ENCODE results near the gene GPR150. TPM values are rescaled to one million over a fixed set of nuclear protein-coding genes. Genes with fewer than 3 reads are reported as not detected.

GPR150 gene
- total and polyA plus RNA-seq, 10 of the 15 experiments (the other 5 are each of a cell fraction or from before 2014, with no cell fraction given): 0.08 to 1.1 (median 0.37) TPM; not detected in 1

DNA sequence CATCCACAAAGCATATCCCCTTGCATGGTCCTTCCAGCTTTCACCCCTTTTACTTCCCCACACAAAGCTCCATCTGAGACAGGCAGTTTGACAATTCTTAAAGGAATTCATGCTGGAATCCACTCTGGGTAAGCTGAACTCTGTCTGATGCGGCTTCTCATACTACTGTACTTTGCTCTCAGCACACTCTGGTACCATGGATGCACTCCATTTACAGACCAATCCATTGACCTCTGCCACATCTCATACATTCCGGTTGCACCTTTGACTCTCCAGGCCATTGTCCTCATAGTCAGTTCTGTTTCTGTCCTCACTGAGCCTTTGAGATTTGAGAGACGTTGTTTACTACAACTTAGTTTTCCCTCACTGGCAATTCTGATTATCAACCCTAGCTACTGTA, 50.7 kb downstream of the GPR150 start:
- 100% methylated on average over 3 of the region's 3 CpGs for WGBS (ENCODE audit: insufficient coverage, insufficient replicate concordance, low lambda C conversion rate, missing lambda C conversion rate)

More for the DNA sequence above, 50.7 kb downstream of the GPR150 start:
- in situ Hi-C loops (cut with MboI) (no loop called here), intact Hi-C loops (cut with micrococcal nuclease; ENCODE audit: unreplicated experiment) (no loop called here)
- Histone ChIP-seq H2AFZ (ENCODE audit: control insufficient read depth, low read depth, low read length) (no peak overlapping the region), H3K9ac (ENCODE audit: control insufficient read depth, insufficient read depth, low read length) (no peak overlapping the region), H3K4me2 (ENCODE audit: control insufficient read depth, insufficient read depth) (no peak overlapping the region), H3K27me3 (replicated peaks in 1 of 2; ENCODE audit: control insufficient read depth in 2 of 2, insufficient read depth in 2 of 2, low read length in 1 of 2) (no peaks in the 10 kb centered on the region), H3K36me3 (ENCODE audit: control insufficient read depth in 2 of 2, insufficient read depth in 2 of 2, low read length in 1 of 2) (no peaks in the 10 kb centered on the region), H3K4me3 (no peak overlapping the region), H3K27ac (ENCODE audit: control insufficient read depth, insufficient read depth) (no peak overlapping the region), H3K79me2 (ENCODE audit: control insufficient read depth, insufficient read depth, low read length) (no peaks in the 10 kb centered on the region), H4K20me1 (ENCODE audit: control insufficient read depth, insufficient read depth) (no peaks in the 10 kb centered on the region), H3K9me3 (replicated peaks; ENCODE audit: control insufficient read depth, insufficient read depth, low read length) (no peaks in the 10 kb centered on the region), H3K4me1 (ENCODE audit: control insufficient read depth, insufficient read depth, low read length) (no peaks in the 10 kb centered on the region)
- ChIA-PET POLR2A (interaction anchor here (1.3 kb wide), 1 partner anchor 178 kb away, joined by 3 read pairs; no protein-coding TSS in a partner anchor), RAD21 (ENCODE audit: unreplicated experiment) (interaction anchor here (0.7 to 2.6 kb wide), 4 partner anchors 24 to 222 kb away, joined by 3 to 9 read pairs (median 4); partner anchors contain the start of genes RFESD and RHOBTB3), CTCF (interaction anchor here (0.9 to 8.5 kb wide), 8 partner anchors 11 to 178 kb away, joined by 3 to 177 read pairs (median 4); no protein-coding TSS in a partner anchor), SMC1A (ENCODE audit: uncharacterized antibody, unreplicated experiment) (interaction anchor here (0.8 to 5.1 kb wide), 14 partner anchors 20 to 177 kb away, joined by 3 to 22 read pairs (median 5); partner anchors contain the start of genes RFESD and RHOBTB3)
- TF ChIP-seq NRF1 (conservative IDR thresholded peaks at IDR 0.05; ENCODE audit: low read depth, low read length) (no peak), JUND (IDR thresholded peaks at IDR 0.05; ENCODE audit: low read depth, low read length) (no peak), RELB (IDR thresholded peaks at IDR 0.05; ENCODE audit: low read depth) (no peak), MAX (IDR thresholded peaks at IDR 0.05; ENCODE audit: low read depth, low read length) (no peak), FOXK2 (IDR thresholded peaks at IDR 0.05) (no peak), TARDBP (IDR thresholded peaks at IDR 0.05; ENCODE audit: borderline replicate concordance) (no peak), E4F1 (IDR thresholded peaks at IDR 0.05; ENCODE audit: borderline replicate concordance, partially characterized antibody) (no peak), RCOR1 (conservative IDR thresholded peaks at IDR 0.05; ENCODE audit: low read depth, low read length) (no peak), NR2C2 (IDR thresholded peaks at IDR 0.05; ENCODE audit: borderline replicate concordance, control insufficient read depth, insufficient read length, low read depth) (no peak)
- BruUV-seq (replicated peaks): no TSS peak
- ATAC-seq (no peak), DNase-seq (ENCODE audit: low read depth, low spot score) (no peak), FAIRE-seq (no peak)

Other genes with a start within 250 kb of the GPR150 start
- gene FAM81B, start 228.7 kb upstream of the GPR150 start, total RNA-seq (2014; rRNA removed): not detected in 2 replicates
- gene FAM81B, start 228.7 kb upstream of the GPR150 start, total RNA-seq (2014; rRNA removed; fragmentation: Illumina TruSeq; extraction: Trizol): not detected in 2 replicates
- not detected in 2 replicates for gene FAM81B, start 228.7 kb upstream of the GPR150 start, total RNA-seq (2021)
- not detected in 2 replicates for gene FAM81B, start 228.7 kb upstream of the GPR150 start, polyA plus RNA-seq (2011; rRNA removed)
- gene FAM81B, start 228.7 kb upstream of the GPR150 start, polyA plus RNA-seq (2014; fragmentation: Illumina TruSeq; extraction: Trizol): not detected in 2 replicates
- not detected for gene FAM81B, start 228.7 kb upstream of the GPR150 start, polyA plus RNA-seq (2014; fragmentation: Nextera tagmentation; extraction: Ambion mirVana)
- gene FAM81B, start 228.7 kb upstream of the GPR150 start, polyA plus RNA-seq (2014; rRNA removed): not detected in 2 replicates
- not detected for gene FAM81B, start 228.7 kb upstream of the GPR150 start, polyA plus RNA-seq (2016; fragmentation: Nextera tagmentation; extraction: Ambion mirVana)
- 57.3 and 74.7 TPM in 2 replicates for gene SKIC3, start 65.1 kb upstream of the GPR150 start, total RNA-seq (2014; rRNA removed)
- gene SKIC3, start 65.1 kb upstream of the GPR150 start, total RNA-seq (2014; rRNA removed; fragmentation: Illumina TruSeq; extraction: Trizol): 69.9 and 75.9 TPM in 2 replicates
- 57.0 and 65.3 TPM in 2 replicates for gene SKIC3, start 65.1 kb upstream of the GPR150 start, total RNA-seq (2021)
- gene SKIC3, start 65.1 kb upstream of the GPR150 start, polyA plus RNA-seq (2011; rRNA removed): 73.7 and 124 TPM in 2 replicates
- gene SKIC3, start 65.1 kb upstream of the GPR150 start, polyA plus RNA-seq (2014; fragmentation: Illumina TruSeq; extraction: Trizol): 49.2 and 58.4 TPM in 2 replicates
- gene SKIC3, start 65.1 kb upstream of the GPR150 start, polyA plus RNA-seq (2014; fragmentation: Nextera tagmentation; extraction: Ambion mirVana): 10 to 100 TPM; 23.6 to 42.1 TPM
- gene SKIC3, start 65.1 kb upstream of the GPR150 start, polyA plus RNA-seq (2014; rRNA removed): 32.7 and 36.6 TPM in 2 replicates
- 10 to 100 TPM; 54.0 to 61.3 TPM for gene SKIC3, start 65.1 kb upstream of the GPR150 start, polyA plus RNA-seq (2016; fragmentation: Nextera tagmentation; extraction: Ambion mirVana)
- 6.4 and 6.6 TPM in 2 replicates for gene ARSK, start 65.0 kb upstream of the GPR150 start, total RNA-seq (2014; rRNA removed)
- gene ARSK, start 65.0 kb upstream of the GPR150 start, total RNA-seq (2014; rRNA removed; fragmentation: Illumina TruSeq; extraction: Trizol): 5.7 and 5.9 TPM in 2 replicates
- gene ARSK, start 65.0 kb upstream of the GPR150 start, total RNA-seq (2021): 4.0 and 4.6 TPM in 2 replicates
- gene ARSK, start 65.0 kb upstream of the GPR150 start, polyA plus RNA-seq (2011; rRNA removed): 5.9 and 8.2 TPM in 2 replicates
- 4.7 and 5.1 TPM in 2 replicates for gene ARSK, start 65.0 kb upstream of the GPR150 start, polyA plus RNA-seq (2014; fragmentation: Illumina TruSeq; extraction: Trizol)
- gene ARSK, start 65.0 kb upstream of the GPR150 start, polyA plus RNA-seq (2014; fragmentation: Nextera tagmentation; extraction: Ambion mirVana): 1 to 10 TPM; 1.6 to 3.5 TPM
- gene ARSK, start 65.0 kb upstream of the GPR150 start, polyA plus RNA-seq (2014; rRNA removed): 6.9 and 7.1 TPM in 2 replicates
- gene ARSK, start 65.0 kb upstream of the GPR150 start, polyA plus RNA-seq (2016; fragmentation: Nextera tagmentation; extraction: Ambion mirVana): 1 to 10 TPM; 8.8 to 9.5 TPM
- 3.3 and 3.4 TPM in 2 replicates for gene RFESD, start 26.7 kb downstream of the GPR150 start, total RNA-seq (2014; rRNA removed)
- gene RFESD, start 26.7 kb downstream of the GPR150 start, total RNA-seq (2014; rRNA removed; fragmentation: Illumina TruSeq; extraction: Trizol): 3.9 and 4.2 TPM in 2 replicates
- 2.9 and 5.7 TPM in 2 replicates for gene RFESD, start 26.7 kb downstream of the GPR150 start, total RNA-seq (2021)
- gene RFESD, start 26.7 kb downstream of the GPR150 start, polyA plus RNA-seq (2011; rRNA removed): 5.7 and 10.9 TPM in 2 replicates
- 1.9 and 3.3 TPM in 2 replicates for gene RFESD, start 26.7 kb downstream of the GPR150 start, polyA plus RNA-seq (2014; fragmentation: Illumina TruSeq; extraction: Trizol)
- 10 to 100 TPM; 14.0 to 14.7 TPM for gene RFESD, start 26.7 kb downstream of the GPR150 start, polyA plus RNA-seq (2014; fragmentation: Nextera tagmentation; extraction: Ambion mirVana)
- gene RFESD, start 26.7 kb downstream of the GPR150 start, polyA plus RNA-seq (2014; rRNA removed): 1.4 and 1.9 TPM in 2 replicates
- gene RFESD, start 26.7 kb downstream of the GPR150 start, polyA plus RNA-seq (2016; fragmentation: Nextera tagmentation; extraction: Ambion mirVana): 1 to 10 TPM; 5.9 to 6.8 TPM
- 0.11 and 0.16 TPM in 2 replicates for gene SPATA9, start 62.9 kb downstream of the GPR150 start, total RNA-seq (2014; rRNA removed)
- 0.18 TPM in 1 of 2 replicates, not detected in the other for gene SPATA9, start 62.9 kb downstream of the GPR150 start, total RNA-seq (2014; rRNA removed; fragmentation: Illumina TruSeq; extraction: Trizol)
- 0.35 TPM in 1 of 2 replicates, not detected in the other for gene SPATA9, start 62.9 kb downstream of the GPR150 start, total RNA-seq (2021)
- gene SPATA9, start 62.9 kb downstream of the GPR150 start, polyA plus RNA-seq (2011; rRNA removed): 0.33 and 0.46 TPM in 2 replicates
- gene SPATA9, start 62.9 kb downstream of the GPR150 start, polyA plus RNA-seq (2014; fragmentation: Illumina TruSeq; extraction: Trizol): 0.13 TPM in 1 of 2 replicates, not detected in the other
- gene SPATA9, start 62.9 kb downstream of the GPR150 start, polyA plus RNA-seq (2014; fragmentation: Nextera tagmentation; extraction: Ambion mirVana): under 1 TPM; 0.16 to 0.49 TPM
- gene SPATA9, start 62.9 kb downstream of the GPR150 start, polyA plus RNA-seq (2014; rRNA removed): 0.15 and 0.22 TPM in 2 replicates
- under 1 TPM; 0.16 to 0.24 TPM for gene SPATA9, start 62.9 kb downstream of the GPR150 start, polyA plus RNA-seq (2016; fragmentation: Nextera tagmentation; extraction: Ambion mirVana)
- 9.6 and 12.3 TPM in 2 replicates for gene RHOBTB3, start 111.2 kb downstream of the GPR150 start, total RNA-seq (2014; rRNA removed)
- 9.1 and 11.0 TPM in 2 replicates for gene RHOBTB3, start 111.2 kb downstream of the GPR150 start, total RNA-seq (2014; rRNA removed; fragmentation: Illumina TruSeq; extraction: Trizol)
- gene RHOBTB3, start 111.2 kb downstream of the GPR150 start, total RNA-seq (2021): 8.0 and 10.6 TPM in 2 replicates
- gene RHOBTB3, start 111.2 kb downstream of the GPR150 start, polyA plus RNA-seq (2011; rRNA removed): 39.2 and 42.8 TPM in 2 replicates
- gene RHOBTB3, start 111.2 kb downstream of the GPR150 start, polyA plus RNA-seq (2014; fragmentation: Illumina TruSeq; extraction: Trizol): 7.6 and 13.1 TPM in 2 replicates
- gene RHOBTB3, start 111.2 kb downstream of the GPR150 start, polyA plus RNA-seq (2014; fragmentation: Nextera tagmentation; extraction: Ambion mirVana): 1 to 10 TPM; 3.6 to 4.1 TPM
- 5.9 and 8.5 TPM in 2 replicates for gene RHOBTB3, start 111.2 kb downstream of the GPR150 start, polyA plus RNA-seq (2014; rRNA removed)
- 1 to 10 TPM; 8.7 to 9.7 TPM for gene RHOBTB3, start 111.2 kb downstream of the GPR150 start, polyA plus RNA-seq (2016; fragmentation: Nextera tagmentation; extraction: Ambion mirVana)
- gene GLRX, start 202.6 kb downstream of the GPR150 start, total RNA-seq (2014; rRNA removed): 103 and 127 TPM in 2 replicates
- gene GLRX, start 202.6 kb downstream of the GPR150 start, total RNA-seq (2014; rRNA removed; fragmentation: Illumina TruSeq; extraction: Trizol): 63.0 and 66.7 TPM in 2 replicates
- 80.0 and 80.2 TPM in 2 replicates for gene GLRX, start 202.6 kb downstream of the GPR150 start, total RNA-seq (2021)
- 188 and 194 TPM in 2 replicates for gene GLRX, start 202.6 kb downstream of the GPR150 start, polyA plus RNA-seq (2011; rRNA removed)
- 130 and 179 TPM in 2 replicates for gene GLRX, start 202.6 kb downstream of the GPR150 start, polyA plus RNA-seq (2014; fragmentation: Illumina TruSeq; extraction: Trizol)
- 100 to 1,000 TPM; 311 to 366 TPM for gene GLRX, start 202.6 kb downstream of the GPR150 start, polyA plus RNA-seq (2014; fragmentation: Nextera tagmentation; extraction: Ambion mirVana)
- gene GLRX, start 202.6 kb downstream of the GPR150 start, polyA plus RNA-seq (2014; rRNA removed): 195 and 236 TPM in 2 replicates
- gene GLRX, start 202.6 kb downstream of the GPR150 start, polyA plus RNA-seq (2016; fragmentation: Nextera tagmentation; extraction: Ambion mirVana): 100 to 1,000 TPM; 185 to 187 TPM

Measured in GM12878 (cell line).